ENCODE data around the gene EXOC2.
"Not testable (repeated sequence)": the region's sequence is repeated elsewhere in the genome, so short reads cannot be mapped to it uniquely, and the experiment has no call there.

The EXOC2 gene

DNA sequence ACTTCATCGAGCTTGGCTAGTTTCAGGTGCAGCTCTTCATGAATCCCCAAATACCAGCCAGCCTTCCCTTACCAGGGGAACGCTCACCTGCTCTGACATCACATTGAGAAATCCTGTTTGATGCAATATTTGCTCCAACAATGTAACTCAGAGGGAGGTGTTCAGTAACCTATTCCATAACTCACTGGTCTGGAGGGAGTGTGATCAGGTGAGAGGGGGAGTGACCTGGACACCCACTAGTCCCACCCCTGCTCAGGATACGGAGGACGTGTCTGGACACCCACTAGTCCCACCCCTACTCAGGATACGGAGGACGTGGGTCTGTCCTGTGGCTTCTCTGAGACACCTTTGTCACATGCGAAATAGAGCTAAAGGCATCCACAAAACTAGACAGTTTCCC lies 106.4 kb downstream of the EXOC2 start:
- no peak for DNase-seq (ENCODE audit: low read depth, low spot score)

DNA sequence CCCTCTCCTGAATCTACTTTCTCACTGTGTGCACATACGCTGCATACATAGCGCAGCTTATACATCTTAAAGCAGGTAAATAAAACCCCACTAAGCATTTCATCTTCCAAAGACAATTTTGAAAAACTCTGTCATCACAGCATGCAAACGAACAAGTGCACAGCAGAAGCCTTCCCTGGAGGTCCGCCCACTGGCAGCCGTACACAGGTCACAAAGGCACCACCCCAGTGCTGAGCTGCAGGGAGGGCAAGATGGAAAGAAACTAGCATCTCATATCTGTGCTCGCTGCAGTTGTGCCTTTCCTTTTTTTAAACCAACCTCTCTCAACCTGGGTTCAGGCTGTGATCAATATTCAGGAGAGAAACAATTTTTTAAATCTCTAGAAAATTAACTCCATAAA lies 109.3 kb downstream of the EXOC2 start:
- no peak for DNase-seq (ENCODE audit: low read depth, low spot score)

DNA sequence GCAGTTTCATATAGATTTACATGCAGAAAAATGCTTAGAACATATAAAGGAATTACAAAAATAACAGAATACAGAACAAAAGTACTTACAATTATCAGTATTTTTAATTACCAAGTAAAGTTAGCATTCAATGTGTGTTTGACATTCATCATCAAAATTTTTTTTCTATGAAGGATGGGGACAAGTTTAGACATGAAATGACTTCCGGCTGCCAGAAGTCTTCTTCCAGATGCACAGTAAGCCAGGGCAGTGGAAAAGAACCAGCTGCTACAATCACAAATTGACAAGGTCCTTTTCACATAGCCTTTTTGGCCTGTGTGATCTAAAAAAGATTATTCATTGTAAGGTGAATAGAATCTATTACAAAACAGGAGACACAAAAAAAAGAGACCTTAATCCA lies 109.8 kb downstream of the EXOC2 start:
- no peak for DNase-seq (ENCODE audit: low read depth, low spot score)

DNA sequence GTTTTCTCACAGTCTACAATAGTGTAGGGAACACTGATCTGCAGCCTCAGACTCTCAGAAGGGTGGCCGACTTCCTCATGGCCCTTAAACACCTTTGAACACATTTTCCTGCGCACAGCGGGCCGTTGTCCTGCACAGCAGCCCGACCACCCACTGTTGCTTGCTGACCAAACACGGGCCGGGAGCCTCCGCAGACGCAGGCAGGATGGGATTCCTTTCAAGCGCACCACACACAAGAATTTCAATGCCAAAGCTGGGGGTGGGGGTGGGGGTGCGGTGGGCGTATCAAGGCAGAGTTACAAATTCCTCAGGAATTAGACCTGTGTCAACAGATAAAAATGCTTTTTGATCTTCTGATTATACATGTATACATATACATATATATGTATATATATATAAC lies 110.6 kb downstream of the EXOC2 start:
- no peak for DNase-seq (ENCODE audit: low read depth, low spot score)

DNA sequence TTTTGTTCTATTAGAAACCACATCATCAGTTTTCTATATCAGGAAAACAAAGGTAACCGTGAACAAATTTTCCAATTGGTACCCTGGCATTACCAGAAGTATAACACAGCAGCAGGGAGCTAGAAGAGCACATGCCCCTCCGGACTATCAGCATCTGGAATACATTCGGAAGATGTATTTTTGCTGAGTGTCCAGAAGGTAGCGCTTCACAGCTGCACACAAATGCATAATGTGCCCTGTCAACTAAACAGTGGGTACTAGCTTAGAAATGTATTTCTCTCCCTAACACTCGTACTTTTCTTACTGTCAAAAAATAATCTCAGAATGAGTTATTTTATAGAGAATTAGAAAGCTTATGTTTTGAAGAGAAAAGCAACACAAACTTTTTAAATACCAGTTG lies 113.6 kb downstream of the EXOC2 start:
- DNase-seq (ENCODE audit: low read depth, low spot score) = no peak

DNA sequence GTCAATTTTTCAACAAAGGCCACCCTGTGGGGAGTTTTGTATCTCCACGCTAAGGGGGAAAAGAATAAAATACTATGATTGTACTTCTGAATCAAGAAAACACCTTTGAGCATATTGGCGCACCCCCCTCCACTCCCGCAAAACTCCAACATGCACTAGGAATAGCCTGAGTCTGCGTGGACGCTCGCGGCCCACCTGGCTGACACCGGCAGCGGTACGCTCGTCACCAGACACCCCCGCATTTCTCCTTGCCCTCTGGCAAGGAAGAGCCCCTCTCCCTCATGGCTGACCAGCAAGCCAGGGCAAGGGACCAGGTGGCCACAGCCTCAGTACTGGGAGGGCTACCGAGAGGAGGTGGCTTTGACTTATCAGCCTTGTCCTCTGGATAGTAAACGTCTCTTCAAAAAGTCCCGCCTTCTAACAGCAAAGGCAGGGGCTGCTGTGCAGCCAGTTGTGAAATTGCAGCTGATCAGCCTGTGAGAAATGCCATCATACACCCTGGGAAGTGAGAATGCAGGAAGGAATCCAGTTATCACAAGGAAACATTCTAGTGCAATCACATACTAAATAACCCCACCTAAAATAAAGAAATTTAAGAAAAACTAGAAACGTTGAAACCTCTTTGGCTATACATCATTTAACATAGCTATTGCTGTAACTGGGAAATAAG lies 120.2 kb downstream of the EXOC2 start:
- no peak for DNase-seq (ENCODE audit: low read depth, low spot score)

DNA sequence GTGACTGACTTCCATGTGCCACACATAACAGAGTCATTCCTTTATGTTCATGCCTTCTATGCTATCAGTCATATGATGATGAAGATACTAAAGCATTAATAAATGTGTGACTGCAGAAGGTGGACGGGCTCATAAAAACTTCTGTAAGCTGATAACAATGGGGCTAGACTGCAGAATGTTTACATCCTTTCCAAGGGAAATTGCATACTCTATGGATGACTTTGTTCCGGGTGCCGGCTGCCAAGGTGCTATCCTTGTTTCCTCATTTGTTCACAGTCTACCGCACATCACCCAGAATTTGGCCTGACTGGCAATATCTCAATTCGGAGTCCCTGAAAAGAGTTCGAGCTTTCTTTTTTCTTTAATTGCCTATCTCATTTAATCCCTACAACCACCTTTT lies 121.0 kb downstream of the EXOC2 start:
- no peak for DNase-seq (ENCODE audit: low read depth, low spot score)

DNA sequence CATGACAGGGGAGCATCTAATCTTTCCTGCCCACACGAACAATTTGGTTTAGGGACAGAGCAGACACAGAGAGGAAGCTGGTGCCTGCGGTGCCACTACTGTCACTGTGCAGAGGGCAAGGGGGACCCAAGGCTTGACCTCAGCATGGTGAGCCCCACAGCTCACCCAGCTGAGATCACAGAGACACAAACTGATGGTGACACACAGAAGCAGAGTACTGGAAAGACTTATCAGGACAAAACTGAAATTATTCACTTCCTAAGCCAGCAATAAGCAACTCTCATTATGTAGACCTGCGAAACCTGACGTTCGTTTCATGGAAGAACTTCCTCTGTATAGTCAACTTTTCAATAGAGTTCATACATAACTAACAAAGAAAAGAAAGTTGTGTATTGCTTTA lies 122.1 kb downstream of the EXOC2 start:
- no peak for DNase-seq (ENCODE audit: low read depth, low spot score)

DNA sequence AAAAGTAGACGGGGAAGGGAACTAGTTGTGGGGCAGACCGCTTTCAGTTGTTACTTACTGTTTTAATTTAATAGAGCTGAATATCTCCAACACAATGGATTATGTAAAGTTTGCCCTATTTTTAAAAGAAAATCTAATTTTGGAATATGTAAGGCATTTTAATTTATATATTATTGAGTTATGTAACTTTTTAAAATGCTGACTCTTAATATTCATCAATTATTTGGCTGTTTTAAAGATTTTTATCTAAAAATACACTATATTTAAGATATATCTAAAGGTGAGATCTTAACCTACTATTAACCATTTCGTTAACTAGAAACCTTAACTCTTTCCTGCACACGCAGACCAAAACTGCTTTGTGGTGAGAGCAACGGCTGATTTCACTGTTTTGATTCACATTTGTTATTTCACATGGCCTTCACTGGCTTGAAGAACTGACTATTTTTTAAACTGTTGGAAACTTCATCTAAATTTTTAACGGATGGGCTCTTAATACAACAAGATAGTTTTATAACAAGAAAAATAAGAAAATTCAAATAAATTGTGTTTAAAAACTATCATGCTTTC lies 123.9 kb downstream of the EXOC2 start:
- DNase-seq (ENCODE audit: low read depth, low spot score) = no peak

DNA sequence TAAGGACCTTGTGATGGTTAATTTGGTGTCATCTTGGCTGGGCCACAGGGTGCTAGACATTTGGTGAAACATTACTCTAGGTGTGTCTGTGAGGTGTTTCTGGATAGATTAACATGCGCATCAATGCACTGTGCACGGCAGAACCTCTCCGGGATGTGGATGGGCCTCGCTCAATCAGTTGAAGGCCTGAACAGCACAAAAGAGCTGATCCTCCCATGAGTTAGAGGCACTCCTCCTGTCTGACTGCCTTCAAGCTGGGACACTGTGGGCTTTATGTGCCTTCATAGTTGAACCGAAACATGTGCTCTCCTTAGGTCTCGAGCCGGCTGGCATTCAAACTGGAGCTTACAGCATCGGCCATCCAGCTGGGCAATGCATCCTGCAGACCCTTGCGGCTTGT lies 124.9 kb downstream of the EXOC2 start:
- DNase-seq (ENCODE audit: low read depth, low spot score) = no peak

DNA sequence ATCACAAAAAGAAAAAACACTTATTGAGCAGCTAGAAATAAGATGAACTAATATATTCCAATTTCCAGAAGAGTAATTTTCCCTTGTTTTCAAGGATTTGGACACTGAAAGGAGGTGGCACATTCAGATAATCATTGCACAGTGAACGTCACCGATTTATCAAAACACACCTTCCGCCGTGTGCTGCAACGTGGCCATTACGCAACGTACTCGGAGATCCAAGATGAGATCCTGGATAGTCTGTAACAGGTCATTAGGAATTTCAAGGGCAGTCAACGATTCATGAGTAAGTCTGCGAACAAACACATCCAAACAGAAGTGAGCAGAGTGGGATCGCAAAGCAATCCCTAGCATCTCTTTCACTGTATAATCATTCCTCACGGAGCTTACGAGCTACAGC lies 129.1 kb downstream of the EXOC2 start:
- DNase-seq (ENCODE audit: low read depth, low spot score) = no peak

DNA sequence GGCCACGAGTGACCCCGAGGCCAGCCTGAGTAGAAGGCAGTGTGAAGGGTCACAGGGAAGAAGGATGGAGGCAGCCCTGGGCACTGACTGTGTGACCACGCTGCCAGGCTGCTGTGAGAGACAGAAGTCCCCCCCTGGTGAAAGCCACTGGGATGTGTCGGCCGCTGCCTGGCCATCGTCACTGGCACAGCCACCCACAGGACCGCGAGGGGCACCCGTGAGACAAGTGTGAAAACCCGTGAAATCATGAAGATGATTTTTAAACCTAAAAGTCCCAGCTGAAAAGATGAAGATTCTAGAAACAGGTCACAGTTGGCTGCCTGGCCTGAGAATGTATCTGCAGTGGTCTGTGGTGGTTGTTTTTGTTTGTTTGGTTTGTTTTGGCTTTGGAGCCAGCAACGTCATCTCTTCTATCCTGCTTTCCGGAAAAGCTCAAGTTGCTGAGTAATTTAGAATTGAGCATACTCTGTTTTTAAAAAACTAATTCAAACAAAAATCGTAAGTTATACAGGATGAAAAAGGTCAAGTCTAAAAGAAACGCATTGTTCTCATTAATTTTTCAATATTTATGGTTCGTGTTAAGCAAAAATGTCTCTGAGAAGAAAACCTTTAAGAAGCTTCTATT lies 130.8 kb downstream of the EXOC2 start:
- DNase-seq (ENCODE audit: low read depth, low spot score) = peak; percentile 32

DNA sequence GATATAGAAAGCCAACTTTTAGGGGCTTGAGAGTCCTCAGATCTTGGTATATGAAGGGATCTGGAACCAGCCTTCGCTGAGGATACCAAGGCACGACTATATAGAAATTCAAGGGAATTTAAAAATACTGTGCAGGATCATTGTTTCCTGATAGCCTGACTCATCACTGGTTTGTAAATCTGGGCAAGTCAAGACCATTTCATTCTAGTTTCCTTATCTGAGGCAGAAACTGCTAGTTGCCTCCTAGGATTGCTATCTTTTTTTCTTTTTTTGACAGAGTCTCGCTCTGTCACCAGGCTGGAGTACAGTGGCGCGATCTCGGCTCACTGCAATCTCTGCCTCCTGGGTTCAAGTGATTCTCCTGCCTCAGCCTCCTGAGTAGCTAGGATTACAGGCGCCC lies 131.6 kb downstream of the EXOC2 start:
- DNase-seq (ENCODE audit: low read depth, low spot score) = not testable (repeated sequence)

DNA sequence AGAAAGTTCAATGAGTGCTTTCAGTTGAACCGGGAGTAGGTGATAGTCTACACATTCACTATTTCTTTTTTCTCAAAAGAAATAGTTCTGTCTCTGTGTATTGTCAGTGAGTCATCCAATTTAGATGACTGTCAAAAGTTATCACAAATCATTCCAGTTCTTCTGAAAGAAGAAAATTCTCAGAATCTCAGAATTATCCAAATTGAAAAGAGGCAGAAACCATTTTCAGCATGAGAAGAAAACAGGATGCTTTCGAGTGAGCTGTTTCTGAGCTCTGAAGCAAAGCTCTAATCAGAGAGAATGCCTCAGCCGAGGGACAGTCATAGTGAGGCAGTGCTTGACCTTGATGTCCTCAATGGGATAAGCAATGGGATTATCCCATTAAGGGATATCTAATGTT lies 134.0 kb downstream of the EXOC2 start:
- no peak for DNase-seq (ENCODE audit: low read depth, low spot score)

DNA sequence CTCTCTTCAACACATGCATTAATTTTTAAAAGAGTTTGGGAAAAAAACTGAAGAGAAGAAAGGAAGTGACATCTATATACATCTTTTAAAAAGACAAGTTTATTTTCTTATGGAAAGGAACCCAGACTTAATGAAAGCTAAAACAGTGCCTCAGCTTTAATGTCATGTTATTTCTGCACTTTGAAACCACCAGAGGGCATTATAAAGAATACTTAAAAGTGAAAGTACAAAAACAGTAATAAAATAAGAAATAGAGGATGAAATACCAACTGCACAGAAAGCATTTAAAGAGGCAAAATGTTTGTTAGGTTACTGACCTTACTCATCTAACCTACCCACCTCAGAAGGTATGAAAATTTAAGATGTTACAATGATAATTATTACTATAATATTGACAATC lies 134.8 kb downstream of the EXOC2 start:
- DNase-seq (ENCODE audit: low read depth, low spot score) = no peak

DNA sequence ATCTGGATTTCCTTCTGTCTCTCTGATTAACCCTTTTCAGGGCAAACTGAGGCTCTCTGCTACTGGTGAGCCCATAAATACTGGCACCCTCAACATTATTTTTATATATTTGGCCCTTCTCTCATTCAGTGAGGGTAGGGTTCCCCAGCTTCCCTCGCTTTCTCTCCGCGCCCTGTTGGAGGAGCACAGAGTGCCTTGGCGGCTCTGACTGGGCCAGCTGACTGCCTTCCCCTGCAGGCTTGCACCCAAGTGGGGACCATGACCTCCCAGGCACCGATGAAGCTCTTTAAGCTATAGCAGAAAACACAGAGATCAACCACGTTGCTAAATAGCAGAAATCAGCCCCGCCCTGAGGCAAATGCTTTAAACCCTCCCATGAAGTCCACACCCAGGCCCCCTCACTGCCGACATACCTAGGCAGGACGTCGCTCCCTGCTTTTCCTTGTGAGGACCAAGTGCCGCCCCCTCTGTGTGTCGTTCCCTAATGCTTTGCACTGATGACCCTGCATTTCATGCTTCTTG lies 141.0 kb downstream of the EXOC2 start:
- no peak for DNase-seq (ENCODE audit: low read depth, low spot score)

DNA sequence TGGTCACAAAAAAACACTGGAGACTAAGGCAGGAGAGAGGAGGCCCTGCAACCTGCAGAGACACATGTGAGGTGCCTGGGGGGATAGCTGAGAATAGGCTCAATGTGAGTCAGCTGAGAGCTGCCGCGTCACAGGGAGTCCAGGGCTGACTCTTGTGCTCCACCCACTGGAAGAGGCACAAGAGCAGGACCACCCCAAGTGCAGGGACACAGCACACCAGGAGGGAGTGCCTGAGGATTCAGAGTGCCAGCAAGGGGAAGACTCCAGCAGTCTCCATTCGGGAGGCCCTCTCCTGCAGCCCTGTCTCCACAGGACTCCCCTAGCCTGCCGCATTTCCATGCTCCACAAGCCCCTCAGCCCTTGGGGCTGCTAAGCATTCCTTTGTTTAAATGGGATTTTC lies 141.5 kb downstream of the EXOC2 start:
- peak; percentile 44 for DNase-seq (ENCODE audit: low read depth, low spot score)

DNA sequence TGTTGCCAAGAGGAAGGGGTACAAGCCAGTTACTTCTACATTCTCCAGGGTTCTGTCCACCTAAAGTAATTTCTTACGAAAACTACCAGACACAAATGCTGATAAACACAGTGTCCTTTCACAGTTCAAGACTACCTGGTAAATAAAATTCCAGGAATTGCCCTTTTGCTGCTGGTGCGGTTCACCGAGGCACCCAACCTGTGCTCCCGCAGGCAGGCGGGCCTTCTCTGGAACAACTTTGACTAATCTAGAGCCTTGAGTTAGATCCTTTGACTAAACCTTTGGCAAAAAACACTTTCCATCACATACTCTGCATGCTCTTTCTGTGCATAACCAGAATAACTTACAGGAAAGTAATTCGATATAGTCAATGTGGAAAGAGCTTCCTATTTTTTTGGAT lies 143.0 kb downstream of the EXOC2 start:
- DNase-seq (ENCODE audit: low read depth, low spot score) = no peak

DNA sequence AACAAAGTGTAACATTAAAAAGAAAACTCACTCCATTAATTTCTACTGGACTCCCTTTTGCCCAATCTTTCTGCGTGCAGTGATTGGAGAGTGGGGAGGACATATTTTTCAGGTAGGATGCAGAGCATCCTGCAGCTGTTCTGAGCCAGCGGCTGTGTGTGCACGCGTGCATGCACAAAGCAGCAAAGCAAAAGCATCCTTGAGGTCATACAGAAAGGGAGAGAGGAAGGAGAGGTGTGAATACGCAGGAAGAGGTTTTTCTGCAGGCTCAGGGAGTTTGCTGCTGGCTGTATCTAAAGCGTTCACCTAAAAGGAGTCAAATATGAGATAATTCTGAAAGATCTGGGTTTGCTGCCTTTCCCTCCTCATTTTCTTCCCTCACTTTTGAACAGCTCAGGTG lies 144.4 kb downstream of the EXOC2 start:
- DNase-seq (ENCODE audit: low read depth, low spot score) = no peak

DNA sequence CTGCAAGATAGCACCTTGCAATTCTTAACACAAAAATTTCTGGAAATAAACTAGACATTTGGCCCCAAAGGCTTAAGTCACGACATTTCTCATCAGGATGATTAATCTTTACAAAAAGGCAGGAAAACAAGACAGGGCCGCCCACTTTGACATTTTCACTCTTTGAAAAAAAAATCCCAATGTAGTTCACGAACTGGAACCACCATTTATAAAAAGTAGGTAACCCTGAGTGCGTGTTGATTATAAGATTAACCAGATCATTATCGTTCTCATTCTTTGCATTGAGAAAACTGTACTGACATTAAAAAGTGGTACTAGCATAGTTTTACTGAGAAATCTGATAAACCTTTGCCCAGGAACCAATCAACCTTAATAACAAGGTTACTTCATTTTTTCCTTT lies 144.8 kb downstream of the EXOC2 start:
- no peak for DNase-seq (ENCODE audit: low read depth, low spot score)

DNA sequence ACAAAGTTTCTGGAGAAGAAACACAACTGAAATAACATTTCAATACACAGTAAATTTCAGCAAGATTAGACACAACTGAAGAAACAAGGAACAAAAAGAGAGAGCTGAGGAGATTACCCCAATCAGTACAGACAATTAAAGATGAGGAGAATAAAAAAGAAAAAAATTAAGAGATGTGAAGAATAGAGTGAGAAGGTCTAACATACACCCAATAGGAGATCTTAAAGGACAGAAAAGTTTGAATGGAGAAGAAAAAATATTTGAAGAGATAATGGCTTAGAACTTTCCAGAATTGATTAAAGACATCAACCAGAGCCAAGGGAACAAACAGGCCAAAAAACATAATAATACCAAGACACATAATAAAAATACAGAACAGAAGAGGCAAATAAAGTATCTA lies 152.4 kb downstream of the EXOC2 start:
- no peak for DNase-seq (ENCODE audit: low read depth, low spot score)

DNA sequence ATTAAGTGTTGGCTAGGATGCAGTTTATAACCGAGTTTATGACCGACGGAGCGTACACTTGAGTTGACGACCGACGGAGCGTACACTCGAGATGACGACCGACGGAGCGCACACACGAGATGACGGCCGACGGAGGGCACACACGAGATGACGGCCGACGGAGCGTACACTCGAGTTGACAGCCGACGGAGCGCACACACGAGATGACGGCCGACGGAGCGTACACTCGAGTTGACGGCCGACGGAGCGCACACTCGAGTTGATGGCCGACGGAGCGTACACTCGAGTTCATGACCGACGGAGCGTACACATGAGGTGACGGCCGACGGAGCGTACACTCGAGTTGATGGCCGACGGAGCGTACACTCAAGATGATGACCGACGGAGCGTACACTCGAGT lies 155.8 kb downstream of the EXOC2 start:
- DNase-seq (ENCODE audit: low read depth, low spot score) = no peak

DNA sequence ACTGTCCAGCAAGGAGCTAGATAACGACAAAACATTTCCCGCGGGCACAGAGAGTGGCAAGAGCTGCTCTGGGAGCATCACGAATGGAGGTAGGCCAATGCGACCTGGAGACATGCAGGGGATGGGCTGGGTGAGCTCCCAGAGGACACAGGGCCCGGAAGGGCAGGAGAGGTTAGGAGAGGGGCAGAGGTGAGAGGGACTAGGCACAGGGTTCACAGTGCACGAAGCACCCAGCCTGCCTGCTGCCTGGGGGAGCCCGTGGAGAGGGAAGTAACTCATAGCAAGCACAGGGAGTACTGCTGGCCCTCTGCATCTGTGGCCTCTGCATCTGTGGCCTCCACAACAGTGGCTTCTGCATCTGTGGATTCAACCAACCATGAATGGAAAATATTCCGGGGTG lies 162.5 kb downstream of the EXOC2 start:
- no peak for DNase-seq (ENCODE audit: low read depth, low spot score)

All from brain pericyte (primary cell).